Body of pancreas (tissue), 4 donors: ENCODE results near the gene NTF3. TPM values are rescaled to one million over a fixed set of nuclear protein-coding genes. Genes with fewer than 3 reads are reported as not detected.
"Not testable (repeated sequence)": the region's sequence is repeated elsewhere in the genome, so short reads cannot be mapped to it uniquely, and the experiment has no call there.

ENCODE experiments used
- ATAC-seq: fragments of 150-250 bp; one replicate; pipeline ENCODE4 v1.9.1; 2016
- DNase-seq, 4 donors: peaks; one replicate each; pipeline ENCODE4 v3.0.0-alpha.2; 2019
- H3K27ac ChIP-seq, 4 donors: fragments of 200-600 bp; sonication (generic); 1 replicate in 3 of 4; 2 replicates in 1 of 4; pipeline versions ENCODE4 v1.5.1 to v1.6.1; 2016 to 2019; ENCODE audit warnings: mild to moderate bottlenecking in 1 of 4, mixed read lengths in 1 of 4, moderate library complexity in 1 of 4
- H3K27me3 ChIP-seq, 2 donors: fragments of 200-600 bp; sonication (generic); one replicate each; pipeline ENCODE4 v1.6.0; 2016; ENCODE audit warnings: mild to moderate bottlenecking in 1 of 2
- H3K36me3 ChIP-seq, 2 donors: fragments of 200-600 bp; sonication (generic); replicated peaks in 1 of 2; 2 replicates each; pipeline ENCODE4 v1.5.1; 2016; ENCODE audit warnings: low read depth in 2 of 2; ENCODE audit not compliant: insufficient read depth in 1 of 2
- H3K4me1 ChIP-seq: fragments of 200-600 bp; sonication (generic); one replicate; pipeline ENCODE4 v1.6.0; 2016
- H3K4me3 ChIP-seq, 2 donors: fragments of 200-600 bp; sonication (generic); 1 replicate in 1 of 2; 2 replicates in 1 of 2; pipeline ENCODE4 v1.5.1; 2016 to 2019
- H3K9me3 ChIP-seq, 3 donors: fragments of 200-600 bp; sonication (generic); 1 replicate in 2 of 3; 2 replicates in 1 of 3; pipeline ENCODE4 v1.5.1; 2016
- POLR2A ChIP-seq, 3 donors: fragments of 450-650 bp; IDR thresholded peaks; one replicate each; pipeline ENCODE4 v1.6.1; 2016; ENCODE audit warnings: antibody characterized with exemption in 3 of 3, mild to moderate bottlenecking in 2 of 3
- WGBS, 2 donors: methylation state at CpG; one replicate each; pipeline ENCODE4 v1.1.5; 2017; 5-methylcytosine and 5-hydroxymethylcytosine counted together
- intact Hi-C: fragments of 100-400 bp; cut with DNase I; formaldehyde crosslinking; loops from one replicate; pipeline ENCODE4 v1.15.1; 2023
- total RNA-seq, 2 donors: library from RNA; depleted of rRNA; stranded (reverse); fragments of >200 nt; gene quantifications; one replicate each; pipeline ENCODE4 v1.1.0, GENCODE V29; 2016
- TF ChIP-seq, protein P1 (sequence below), 7 experiments: fragments of 450-650 bp in 4 of 7; fragments of 200-600 bp in 3 of 7; sonication (generic) in 3 of 7; IDR thresholded peaks; one replicate each; pipeline ENCODE4 v1.5.1; 2016 to 2019; ENCODE audit warnings: antibody characterized with exemption in 7 of 7

NTF3 gene
- total RNA-seq, 2 donors from 2014 or later, result not detected

DNA sequence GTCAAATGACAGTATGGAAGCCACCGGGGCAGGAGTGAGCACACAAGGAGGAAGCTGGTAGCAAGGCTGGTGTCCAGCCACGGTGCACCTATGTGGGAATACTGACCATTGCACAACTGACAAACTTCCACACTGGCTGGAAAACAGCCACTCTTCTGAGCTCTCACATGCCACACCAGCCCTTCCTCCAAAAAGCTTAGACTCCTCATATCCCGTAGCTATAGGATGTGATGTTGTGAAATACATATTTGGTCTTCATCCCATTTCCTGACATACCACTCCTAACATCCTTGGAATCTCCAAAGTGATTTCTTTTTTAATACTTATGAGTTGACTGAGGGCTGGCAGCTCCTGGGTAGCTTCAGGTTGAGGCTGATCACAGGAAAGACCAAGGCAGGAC, 103.6 kb downstream of the NTF3 start:
- no peak for DNase-seq
- H3K27me3 ChIP-seq, result no peaks in the 10 kb centered on the region
- intact Hi-C loops, result no loop called here
- H3K27ac ChIP-seq, result no peak overlapping the region
- no peak for TF ChIP-seq POLR2A (IDR thresholded peaks at IDR 0.05)
- TF ChIP-seq, protein P1, sequence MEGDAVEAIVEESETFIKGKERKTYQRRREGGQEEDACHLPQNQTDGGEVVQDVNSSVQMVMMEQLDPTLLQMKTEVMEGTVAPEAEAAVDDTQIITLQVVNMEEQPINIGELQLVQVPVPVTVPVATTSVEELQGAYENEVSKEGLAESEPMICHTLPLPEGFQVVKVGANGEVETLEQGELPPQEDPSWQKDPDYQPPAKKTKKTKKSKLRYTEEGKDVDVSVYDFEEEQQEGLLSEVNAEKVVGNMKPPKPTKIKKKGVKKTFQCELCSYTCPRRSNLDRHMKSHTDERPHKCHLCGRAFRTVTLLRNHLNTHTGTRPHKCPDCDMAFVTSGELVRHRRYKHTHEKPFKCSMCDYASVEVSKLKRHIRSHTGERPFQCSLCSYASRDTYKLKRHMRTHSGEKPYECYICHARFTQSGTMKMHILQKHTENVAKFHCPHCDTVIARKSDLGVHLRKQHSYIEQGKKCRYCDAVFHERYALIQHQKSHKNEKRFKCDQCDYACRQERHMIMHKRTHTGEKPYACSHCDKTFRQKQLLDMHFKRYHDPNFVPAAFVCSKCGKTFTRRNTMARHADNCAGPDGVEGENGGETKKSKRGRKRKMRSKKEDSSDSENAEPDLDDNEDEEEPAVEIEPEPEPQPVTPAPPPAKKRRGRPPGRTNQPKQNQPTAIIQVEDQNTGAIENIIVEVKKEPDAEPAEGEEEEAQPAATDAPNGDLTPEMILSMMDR (IDR thresholded peaks at IDR 0.05), result no peak
- WGBS, 2 donors, result 67 to 76% methylated on average over 3 of the region's 3 CpGs
- no peaks in the 10 kb centered on the region for H3K36me3 ChIP-seq
- H3K9me3 ChIP-seq, result no peaks in the 10 kb centered on the region
- no peak overlapping the region for H3K4me3 ChIP-seq
- no peaks in the 10 kb centered on the region for H3K4me1 ChIP-seq
- no peak for ATAC-seq

DNA sequence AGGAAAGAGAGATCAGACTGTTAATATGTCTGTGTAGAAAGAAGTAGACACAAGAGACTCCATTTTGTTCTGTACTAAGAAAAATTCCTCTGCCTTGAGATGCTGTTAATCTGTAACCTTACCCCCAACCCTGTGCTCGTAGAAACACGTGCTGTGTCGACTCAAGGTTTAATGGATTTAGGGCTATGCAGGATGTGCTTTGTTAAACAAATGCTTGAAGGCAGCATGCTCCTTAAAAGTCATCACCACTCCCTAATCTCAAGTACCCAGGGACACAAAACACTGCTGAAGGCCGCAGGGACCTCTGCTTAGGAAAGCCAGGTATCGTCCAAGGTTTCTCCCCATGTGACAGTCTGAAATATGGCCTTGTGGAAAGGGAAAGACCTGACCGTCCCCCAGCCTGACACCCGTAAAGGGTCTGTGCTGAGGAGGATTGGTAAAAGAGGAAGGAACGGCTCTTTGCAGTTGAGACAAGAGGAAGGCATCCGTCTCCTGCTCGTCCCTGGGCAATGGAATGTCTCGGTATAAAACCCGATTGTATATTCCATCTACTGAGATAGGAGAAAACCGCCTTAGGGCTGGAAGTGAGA, 105.2 kb downstream of the NTF3 start:
- H3K36me3 ChIP-seq, H3K4me1 ChIP-seq, DNase-seq, H3K9me3 ChIP-seq, ATAC-seq, intact Hi-C loops, H3K27me3 ChIP-seq, H3K27ac ChIP-seq, H3K4me3 ChIP-seq: not testable (repeated sequence)
- WGBS, 2 donors, result 30 to 31% methylated on average over 12 to 13 of the region's 13 CpGs

DNA sequence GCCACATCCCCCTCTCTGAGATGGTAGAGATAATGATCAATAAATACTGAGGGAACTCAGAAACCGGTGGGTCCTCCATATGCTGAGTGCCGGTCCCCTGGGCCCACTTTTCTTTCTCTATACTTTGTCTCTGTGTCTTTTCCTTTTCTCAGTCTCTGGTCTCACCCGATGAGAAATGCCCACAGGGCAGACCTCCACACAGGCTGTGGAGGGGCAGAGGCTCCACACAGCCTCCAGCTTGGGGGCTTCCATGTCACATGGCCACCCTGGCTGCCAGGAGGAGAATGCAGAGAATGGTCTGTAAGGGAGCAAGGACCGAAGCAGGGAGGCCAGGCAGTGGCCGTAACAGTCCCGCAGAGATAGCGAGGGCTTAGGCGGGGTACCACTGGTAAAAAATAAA, 105.9 kb downstream of the NTF3 start:
- Histone ChIP-seq H3K4me3 (no peak overlapping the region), H3K27me3 (no peaks in the 10 kb centered on the region), H3K9me3 (no peaks in the 10 kb centered on the region), H3K36me3 (no peaks in the 10 kb centered on the region), H3K4me1 (no peaks in the 10 kb centered on the region), H3K27ac (no peak overlapping the region)
- ATAC-seq, result no peak
- WGBS, 2 donors, result 70 to 84% methylated on average over 8 of the region's 8 CpGs
- TF ChIP-seq POLR2A (IDR thresholded peaks at IDR 0.05), result no peak
- TF ChIP-seq, protein P1 (IDR thresholded peaks at IDR 0.05), result no peak
- DNase-seq, result no peak
- intact Hi-C loops, result no loop called here
